HepG2 (cell line): ENCODE data around the gene MEX3A. TPM values are rescaled to one million over a fixed set of nuclear protein-coding genes. Genes with fewer than 3 reads are reported as not detected.
A peak's percentile ranks its signal among the peaks of the same experiment; 100 is the strongest.

Experiments
- CBX5 ChIP-seq: sonication (generic); formaldehyde crosslinking; IDR thresholded peaks from 2 replicates; pipeline ENCODE4 v1.4.0; 2020; ENCODE audit warnings: missing genetic modification reagents, borderline replicate concordance
- CENPBD1 ChIP-seq: sonication (generic); formaldehyde crosslinking; IDR thresholded peaks from 2 replicates; pipeline ENCODE4 v1.8.0; 2022; ENCODE audit warnings: missing genetic modification reagents, low read depth, mild to moderate bottlenecking, borderline replicate concordance
- CHD4 ChIP-seq: fragments of 200-600 bp; sonication (generic); IDR thresholded peaks from 2 replicates; pipeline ENCODE4 v1.7.0; 2017; ENCODE audit warnings: mild to moderate bottlenecking, low read length, borderline replicate concordance
- FOXA1 ChIP-seq, 2 experiments: fragments of 450-650 bp in 1 of 2; sonication (generic) in 1 of 2; formaldehyde crosslinking in 1 of 2; IDR thresholded peaks; 2 replicates each; pipeline versions ENCODE4 v1.4.0 to v1.6.1; 2016 to 2020; ENCODE audit warnings: missing genetic modification reagents in 1 of 2
- MAFK ChIP-seq, 2 experiments: IDR thresholded peaks in 1 of 2; conservative IDR thresholded peaks in 1 of 2; 2 replicates each; pipeline ENCODE4 v1.6.1; 2011; ENCODE audit warnings: improper control_type of control experiment in 2 of 2, low read length in 2 of 2
- NFE2L2 ChIP-seq: fragments of 150-350 bp; IDR thresholded peaks from 2 replicates; pipeline ENCODE4 v1.6.1; 2014; ENCODE audit warnings: low read length
- NKX3-1 ChIP-seq: sonication (generic); formaldehyde crosslinking; IDR thresholded peaks from 2 replicates; pipeline ENCODE4 v1.5.0; 2020; ENCODE audit warnings: missing genetic modification reagents
- RAD21 ChIP-seq: fragments of 450-650 bp; formaldehyde crosslinking; IDR thresholded peaks from 2 replicates; pipeline ENCODE4 v1.5.0; 2020; ENCODE audit warnings: mild to moderate bottlenecking
- RARA ChIP-seq: IDR thresholded peaks from 2 replicates; pipeline ENCODE4 v1.6.1; 2016; ENCODE audit warnings: missing genetic modification reagents, missing compliant biosample characterization
- RXRA ChIP-seq: sonication (generic); formaldehyde crosslinking; IDR thresholded peaks from 2 replicates; pipeline ENCODE4 v1.5.1; 2020; ENCODE audit warnings: missing genetic modification reagents
- STAG1 ChIP-seq: sonication (generic); formaldehyde crosslinking; IDR thresholded peaks from 2 replicates; pipeline ENCODE4 v1.4.0; 2020; ENCODE audit warnings: missing genetic modification reagents
- STAT6 ChIP-seq: sonication (generic); formaldehyde crosslinking; IDR thresholded peaks from 2 replicates; pipeline ENCODE4 v1.4.0; 2020; ENCODE audit warnings: missing genetic modification reagents, mild to moderate bottlenecking, borderline replicate concordance
- TBX2 ChIP-seq: sonication (generic); formaldehyde crosslinking; IDR thresholded peaks from 2 replicates; pipeline ENCODE4 v1.5.0; 2020; ENCODE audit warnings: missing genetic modification reagents, mild to moderate bottlenecking, borderline replicate concordance
- TBX3 ChIP-seq: fragments of 450-650 bp; IDR thresholded peaks from 2 replicates; pipeline ENCODE4 v1.6.1; 2017; ENCODE audit warnings: antibody characterized with exemption, mild to moderate bottlenecking, inconsistent platforms, borderline replicate concordance
- ZC3H13 ChIP-seq: sonication (generic); formaldehyde crosslinking; IDR thresholded peaks from 2 replicates; pipeline ENCODE4 v1.8.1; 2023; ENCODE audit warnings: mild to moderate bottlenecking, missing genetic modification reagents, moderate library complexity
- ZIK1 ChIP-seq: sonication (generic); formaldehyde crosslinking; IDR thresholded peaks from 2 replicates; pipeline ENCODE4 v1.5.0; 2020; ENCODE audit warnings: mild to moderate bottlenecking, low read depth, missing genetic modification reagents, borderline replicate concordance
- ZKSCAN5 ChIP-seq: sonication (generic); formaldehyde crosslinking; IDR thresholded peaks from 2 replicates; pipeline ENCODE4 v1.5.1; 2020; ENCODE audit warnings: mild to moderate bottlenecking, missing genetic modification reagents
- ZNF136 ChIP-seq: sonication (generic); formaldehyde crosslinking; IDR thresholded peaks from 2 replicates; pipeline ENCODE4 v1.8.1; 2022; ENCODE audit warnings: low read depth, mild to moderate bottlenecking, moderate library complexity, missing genetic modification reagents
- ZNF138 ChIP-seq: sonication (generic); formaldehyde crosslinking; IDR thresholded peaks from 2 replicates; pipeline ENCODE4 v1.5.0; 2020; ENCODE audit warnings: mild to moderate bottlenecking, low read depth, missing genetic modification reagents
- ZNF530 ChIP-seq: sonication (generic); formaldehyde crosslinking; IDR thresholded peaks from 2 replicates; pipeline ENCODE4 v1.5.0; 2020; ENCODE audit warnings: low read depth, mild to moderate bottlenecking, missing genetic modification reagents
- ZNF703 ChIP-seq: sonication (generic); formaldehyde crosslinking; IDR thresholded peaks from 2 replicates; pipeline ENCODE4 v1.5.1; 2020; ENCODE audit warnings: missing genetic modification reagents, mild to moderate bottlenecking, moderate library complexity, borderline replicate concordance
- polyA plus RNA-seq, 8 experiments: library from polyadenylated mRNA; depleted of rRNA in 3 of 8; stranded (reverse) in 7 of 8; unstranded in 1 of 8; fragments of >200 nt; fragmentation: Illumina TruSeq in 4 of 8; extraction: Trizol in 4 of 8; gene quantifications; 2 replicates each; pipeline versions ENCODE4 v1.2.1 to v1.2.3, GENCODE V29; 2011 to 2016; ENCODE audit warnings: low read depth in 4 of 8, missing spikeins in 1 of 8, mixed read lengths in 1 of 8; ENCODE audit not compliant: insufficient read depth in 1 of 8
- total RNA-seq, 5 experiments: library from RNA; depleted of rRNA; stranded (reverse); fragments of >200 nt; fragmentation: Illumina TruSeq; extraction: Trizol; gene quantifications; 2 replicates each; pipeline ENCODE4 v1.2.3, GENCODE V29; 2016; ENCODE audit warnings: low read depth in 1 of 5
- TF ChIP-seq, protein P1 (sequence below): sonication (generic); formaldehyde crosslinking; IDR thresholded peaks from 2 replicates; pipeline ENCODE4 v1.4.0; 2020; ENCODE audit warnings: mild to moderate bottlenecking, missing genetic modification reagents
- TF ChIP-seq, protein P2 (sequence below): IDR thresholded peaks from 2 replicates; pipeline ENCODE4 v1.6.1; 2018; ENCODE audit warnings: missing genetic modification reagents, mild to moderate bottlenecking, missing compliant biosample characterization
- TF ChIP-seq, protein P3 (sequence below): sonication (generic); formaldehyde crosslinking; IDR thresholded peaks from 2 replicates; pipeline ENCODE4 v1.8.0; 2022; ENCODE audit warnings: mild to moderate bottlenecking, missing genetic modification reagents, borderline replicate concordance

The MEX3A gene
- total and polyA plus RNA-seq, 2 of the 13 experiments (the other 11 are each of a cell fraction or from before 2014, with no cell fraction given), result 7.6 to 9.1 TPM

- TF ChIP-seq, protein P1, sequence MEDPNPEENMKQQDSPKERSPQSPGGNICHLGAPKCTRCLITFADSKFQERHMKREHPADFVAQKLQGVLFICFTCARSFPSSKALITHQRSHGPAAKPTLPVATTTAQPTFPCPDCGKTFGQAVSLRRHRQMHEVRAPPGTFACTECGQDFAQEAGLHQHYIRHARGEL, result no peak
- TF ChIP-seq TBX2 (CRISPR knock-in tag), result 0 out of 2 replicates have a peak, but pooled peaks have one; percentile 29
- TF ChIP-seq, protein P2, sequence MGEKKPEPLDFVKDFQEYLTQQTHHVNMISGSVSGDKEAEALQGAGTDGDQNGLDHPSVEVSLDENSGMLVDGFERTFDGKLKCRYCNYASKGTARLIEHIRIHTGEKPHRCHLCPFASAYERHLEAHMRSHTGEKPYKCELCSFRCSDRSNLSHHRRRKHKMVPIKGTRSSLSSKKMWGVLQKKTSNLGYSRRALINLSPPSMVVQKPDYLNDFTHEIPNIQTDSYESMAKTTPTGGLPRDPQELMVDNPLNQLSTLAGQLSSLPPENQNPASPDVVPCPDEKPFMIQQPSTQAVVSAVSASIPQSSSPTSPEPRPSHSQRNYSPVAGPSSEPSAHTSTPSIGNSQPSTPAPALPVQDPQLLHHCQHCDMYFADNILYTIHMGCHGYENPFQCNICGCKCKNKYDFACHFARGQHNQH (CRISPR knock-in tag), result peak; percentile 30; the same call in 1 of the 2 replicates
- no peak for TF ChIP-seq ZIK1
- TF ChIP-seq RARA (CRISPR knock-in tag), result no peak
- no peak for TF ChIP-seq STAG1 (CRISPR knock-in tag)
- no peak for TF ChIP-seq ZC3H13 (CRISPR knock-in tag)
- TF ChIP-seq, protein P3, sequence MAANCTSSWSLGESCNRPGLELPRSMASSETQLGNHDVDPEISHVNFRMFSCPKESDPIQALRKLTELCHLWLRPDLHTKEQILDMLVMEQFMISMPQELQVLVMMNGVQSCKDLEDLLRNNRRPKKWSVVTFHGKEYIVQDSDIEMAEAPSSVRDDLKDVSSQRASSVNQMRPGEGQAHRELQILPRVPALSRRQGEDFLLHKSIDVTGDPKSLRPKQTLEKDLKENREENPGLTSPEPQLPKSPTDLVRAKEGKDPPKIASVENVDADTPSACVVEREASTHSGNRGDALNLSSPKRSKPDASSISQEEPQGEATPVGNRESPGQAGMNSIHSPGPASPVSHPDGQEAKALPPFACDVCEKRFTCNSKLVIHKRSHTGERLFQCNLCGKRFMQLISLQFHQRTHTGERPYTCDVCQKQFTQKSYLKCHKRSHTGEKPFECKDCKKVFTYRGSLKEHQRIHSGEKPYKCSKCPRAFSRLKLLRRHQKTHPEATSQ (CRISPR knock-in tag), result no peak
- TF ChIP-seq STAT6 (CRISPR knock-in tag), result no peak
- TF ChIP-seq RAD21 (CRISPR knock-in tag), result no peak
- no peak for TF ChIP-seq CHD4
- no peak for TF ChIP-seq TBX3
- TF ChIP-seq NKX3-1 (CRISPR knock-in tag), result no peak
- no peak for TF ChIP-seq ZNF136 (CRISPR knock-in tag)
- no peak for TF ChIP-seq ZNF530 (CRISPR knock-in tag)
- TF ChIP-seq FOXA1 (IDR thresholded peaks at IDR 0.05), result no peak
- TF ChIP-seq FOXA1 (CRISPR knock-in tag; IDR thresholded peaks at IDR 0.05), result no peak
- TF ChIP-seq ZKSCAN5, result no peak
- TF ChIP-seq RXRA (CRISPR knock-in tag), result peak; percentile 49; the same call in 1 of the 2 replicates
- TF ChIP-seq MAFK (conservative IDR thresholded peaks at IDR 0.05 in 1 of 2, IDR thresholded peaks at IDR 0.05 in 1 of 2; ENCODE audit: low read length in 2 of 2), result no peak
- TF ChIP-seq NFE2L2, result no peak
- TF ChIP-seq ZNF138 (CRISPR knock-in tag), result no peak
- no peak for TF ChIP-seq ZNF703
- 0 out of 2 replicates have a peak, but pooled peaks have one; percentile 30 for TF ChIP-seq CBX5
- no peak for TF ChIP-seq CENPBD1 (CRISPR knock-in tag)
Observed at GRCh38 chr1:156052862-156053767, 29.1 kb downstream of the MEX3A start (continued).
